IMR-90 (cell line): Measurements from ENCODE around the gene REG3A. TPM values are rescaled to one million over a fixed set of nuclear protein-coding genes. Genes with fewer than 3 reads are reported as not detected.

Experiments used
- ATAC-seq: fragments of 200-7000 bp; cut with Tn5 transposase; 2 replicates; pipeline ENCODE4 v1.9.1; 2020; ENCODE audit warnings: low read depth, mild to moderate bottlenecking, moderate library complexity
- BruUV-seq: library from RNA; stranded (reverse); fragments of 400-500 nt; replicated peaks from 2 replicates; lab custom pipeline; 2021; lab: Mats Ljungman, UMichigan
- CTCF ChIA-PET: fragments of 300-600 bp; formaldehyde crosslinking; extraction: SDS; loops from one replicate; lab custom pipeline; 2021; ENCODE audit warnings: antibody characterized with exemption; lab: Yijun Ruan, JAX
- POLR2A ChIA-PET: fragments of 300-600 bp; sonication (Branson Sonifier 250); formaldehyde crosslinking; loops from one replicate; lab custom pipeline; 2022; ENCODE audit warnings: antibody characterized with exemption; ENCODE audit not compliant: unreplicated experiment; lab: Charles Lee
- DNase-seq: peaks from one replicate; pipeline ENCODE4 v3.0.0; 2013
- H2AFZ ChIP-seq: replicated peaks from 2 replicates; pipeline ENCODE3; 2013; ENCODE audit warnings: low read length, mild to moderate bottlenecking; ENCODE audit not compliant: poor library complexity
- H2AK5ac ChIP-seq: 2 replicates; pipeline ENCODE4 v1.6.1; 2013; ENCODE audit warnings: low read depth, low read length, inconsistent platforms
- H2AK9ac ChIP-seq: replicated peaks from 2 replicates; pipeline ENCODE3; 2013; ENCODE audit warnings: mild to moderate bottlenecking, low read depth, low read length, moderate library complexity; ENCODE audit not compliant: poor library complexity
- H2BK120ac ChIP-seq: 2 replicates; pipeline ENCODE4 v1.6.1; 2013; ENCODE audit warnings: low read depth, low read length, inconsistent platforms
- H2BK15ac ChIP-seq: 3 replicates; pipeline ENCODE4 v1.6.1; 2013; ENCODE audit warnings: low read depth, low read length, inconsistent platforms
- H2BK20ac ChIP-seq: 2 replicates; pipeline ENCODE4 v1.6.1; 2013; ENCODE audit warnings: low read depth, mild to moderate bottlenecking, inconsistent platforms, low read length, moderate library complexity
- H2BK5ac ChIP-seq: 2 replicates; pipeline ENCODE4 v1.6.1; 2013; ENCODE audit warnings: mild to moderate bottlenecking, low read depth, low read length, inconsistent platforms; ENCODE audit not compliant: poor library complexity, severe bottlenecking
- H3K14ac ChIP-seq: replicated peaks from 2 replicates; pipeline ENCODE4 v1.6.1; 2013; ENCODE audit warnings: low read depth, low read length, inconsistent platforms
- H3K18ac ChIP-seq: 2 replicates; pipeline ENCODE4 v1.6.1; 2013; ENCODE audit warnings: low read depth, low read length, control low read depth
- H3K23ac ChIP-seq: 2 replicates; pipeline ENCODE4 v1.6.1; 2013; ENCODE audit warnings: low read depth, low read length, inconsistent platforms
- H3K27ac ChIP-seq: 2 replicates; pipeline ENCODE4 v1.5.1; 2013; ENCODE audit warnings: mild to moderate bottlenecking, control low read depth, low read length; ENCODE audit not compliant: insufficient read depth
- H3K27me3 ChIP-seq: 2 replicates; pipeline ENCODE4 v1.6.1; 2013; ENCODE audit warnings: low read length; ENCODE audit not compliant: control insufficient read depth, insufficient read depth
- H3K36me3 ChIP-seq: 2 replicates; pipeline ENCODE4 v1.6.1; 2013; ENCODE audit warnings: low read length, mixed read lengths; ENCODE audit not compliant: control insufficient read depth, insufficient read depth
- H3K4ac ChIP-seq: 2 replicates; pipeline ENCODE4 v1.6.1; 2013; ENCODE audit warnings: low read depth, low read length, inconsistent platforms
- H3K4me1 ChIP-seq: 2 replicates; pipeline ENCODE4 v1.6.1; 2013; ENCODE audit warnings: low read length, mixed read lengths; ENCODE audit not compliant: control insufficient read depth, insufficient read depth
- H3K4me2 ChIP-seq: 2 replicates; pipeline ENCODE4 v1.6.1; 2013; ENCODE audit warnings: low read depth, mild to moderate bottlenecking, control low read depth, low read length, moderate library complexity
- H3K4me3 ChIP-seq: 2 replicates; pipeline ENCODE4 v1.5.1; 2013; ENCODE audit warnings: low read depth, mild to moderate bottlenecking, control low read depth, low read length, moderate library complexity; ENCODE audit not compliant: insufficient read depth
- H3K56ac ChIP-seq: 2 replicates; pipeline ENCODE4 v1.6.1; 2013; ENCODE audit warnings: low read length, inconsistent platforms; ENCODE audit not compliant: insufficient read depth; ENCODE audit errors: extremely low read depth
- H3K79me1 ChIP-seq, 2 experiments: 2 replicates each; pipeline ENCODE4 v1.6.1; 2013; ENCODE audit warnings: low read length in 2 of 2, inconsistent platforms in 1 of 2, low read depth in 1 of 2
- H3K9ac ChIP-seq: 2 replicates; pipeline ENCODE4 v1.6.1; 2013; ENCODE audit warnings: low read depth, low read length, control low read depth
- H3K9me1 ChIP-seq: 2 replicates; pipeline ENCODE4 v1.6.1; 2013; ENCODE audit warnings: low read length, inconsistent platforms; ENCODE audit not compliant: insufficient read depth
- H3K9me3 ChIP-seq: 2 replicates; pipeline ENCODE4 v1.6.1; 2013; ENCODE audit warnings: low read length; ENCODE audit not compliant: control insufficient read depth, insufficient read depth
- H4K20me1 ChIP-seq: 2 replicates; pipeline ENCODE4 v1.6.1; 2013; ENCODE audit warnings: low read length, inconsistent platforms; ENCODE audit not compliant: insufficient read depth
- H4K5ac ChIP-seq: 2 replicates; pipeline ENCODE4 v1.6.1; 2013; ENCODE audit warnings: mild to moderate bottlenecking, low read depth, low read length, control low read depth
- H4K8ac ChIP-seq, 2 experiments: 2 replicates each; pipeline ENCODE4 v1.6.1; 2013; ENCODE audit warnings: low read depth in 2 of 2, low read length in 2 of 2, control low read depth in 1 of 2, inconsistent platforms in 1 of 2
- H4K91ac ChIP-seq: 2 replicates; pipeline ENCODE4 v1.6.1; 2013; ENCODE audit warnings: low read depth, low read length, inconsistent platforms; ENCODE audit not compliant: insufficient read depth
- BHLHE40 ChIP-seq: fragments of 150-350 bp; IDR thresholded peaks from 2 replicates; pipeline ENCODE4 v1.6.1; 2016; ENCODE audit warnings: mild to moderate bottlenecking, low read depth, low read length
- CEBPB ChIP-seq: IDR thresholded peaks from 2 replicates; pipeline ENCODE4 v1.6.1; 2012; ENCODE audit warnings: low read depth, low read length, improper control_type of control experiment
- CHD1 ChIP-seq: IDR thresholded peaks from 2 replicates; pipeline ENCODE4 v1.6.1; 2012; ENCODE audit warnings: low read depth, low read length, improper control_type of control experiment
- CTCF ChIP-seq: conservative IDR thresholded peaks from 2 replicates; pipeline ENCODE4 v1.5.1; 2012; ENCODE audit warnings: mild to moderate bottlenecking, low read depth, low read length, improper control_type of control experiment
- FOS ChIP-seq: fragments of 150-350 bp; IDR thresholded peaks from 2 replicates; pipeline ENCODE4 v1.6.1; 2016; ENCODE audit warnings: low read depth, low read length
- MAZ ChIP-seq: IDR thresholded peaks from 2 replicates; pipeline ENCODE4 v1.6.1; 2012; ENCODE audit warnings: low read depth, mild to moderate bottlenecking, low read length, improper control_type of control experiment, moderate library complexity, borderline replicate concordance
- MXI1 ChIP-seq: IDR thresholded peaks from 2 replicates; pipeline ENCODE4 v1.6.1; 2012; ENCODE audit warnings: low read depth, mild to moderate bottlenecking, low read length, moderate library complexity, borderline replicate concordance
- NFE2L2 ChIP-seq: fragments of 150-350 bp; IDR thresholded peaks from 2 replicates; pipeline ENCODE4 v1.6.1; 2016; ENCODE audit warnings: low read depth, mild to moderate bottlenecking, low read length
- POLR2A ChIP-seq: IDR thresholded peaks from 2 replicates; pipeline ENCODE4 v1.6.1; 2012; ENCODE audit warnings: mild to moderate bottlenecking, low read depth, low read length
- RAD21 ChIP-seq: IDR thresholded peaks from 2 replicates; pipeline ENCODE4 v1.6.1; 2012; ENCODE audit warnings: low read length, improper control_type of control experiment
- RCOR1 ChIP-seq: IDR thresholded peaks from 2 replicates; pipeline ENCODE4 v1.6.1; 2012; ENCODE audit warnings: mild to moderate bottlenecking, low read length, improper control_type of control experiment; ENCODE audit not compliant: insufficient replicate concordance
- RFX5 ChIP-seq: IDR thresholded peaks from 2 replicates; pipeline ENCODE4 v1.8.0; 2012; ENCODE audit warnings: low read depth, mild to moderate bottlenecking, low read length, moderate library complexity
- USF2 ChIP-seq: fragments of 150-350 bp; IDR thresholded peaks from 2 replicates; pipeline ENCODE4 v1.6.1; 2017; ENCODE audit warnings: mild to moderate bottlenecking, antibody characterized with exemption, low read length, low read depth
- dilution Hi-C: fragments of 300-500 bp; cut with HindIII; formaldehyde crosslinking; loops from one replicate; pipeline ENCODE4 v1.14.3; 2018; ENCODE audit warnings: low sequenced_read_pairs; ENCODE audit not compliant: unreplicated experiment
- in situ Hi-C: fragments of 300-500 bp; cut with MboI; formaldehyde crosslinking; loops from 3 replicates; pipeline ENCODE4 v1.14.3; 2019; ENCODE audit warnings: low sequenced_read_pairs, inconsistent platforms, mixed read lengths
- intact Hi-C: fragments of 100-400 bp; cut with micrococcal nuclease; formaldehyde crosslinking; loops from 2 replicates; pipeline ENCODE4 v1.10.0; 2022
- polyA plus RNA-seq, 3 experiments: library from polyadenylated mRNA; depleted of rRNA; stranded (reverse); fragments of >200 nt; gene quantifications; 2 replicates each; pipeline ENCODE4 v1.2.3, GENCODE V29; 2012; ENCODE audit warnings: low replicate concordance in 1 of 3
- total RNA-seq: library from RNA; depleted of rRNA; stranded (reverse); fragments of >200 nt; gene quantifications from 2 replicates; pipeline ENCODE4 v1.2.3, GENCODE V29; 2012

Gene REG3A
- total and polyA plus RNA-seq, 2 of the 4 experiments (the other 2 are of a cell fraction) = not detected

GRCh38 chr2:79139423-79139822, 20.1 kb downstream of the REG3A start:
- intact Hi-C loops (no loop called here), in situ Hi-C loops (no loop called here), dilution Hi-C loops (no loop called here)
- H3K14ac ChIP-seq = no peak overlapping the region
- H2AFZ ChIP-seq = no peak overlapping the region
- H4K5ac ChIP-seq = no peak overlapping the region
- ATAC-seq = no peak
- H3K4me2 ChIP-seq = no peak overlapping the region
- H3K56ac ChIP-seq = no peak overlapping the region
- ChIA-PET CTCF (no interaction called here), POLR2A (no interaction called here)
- no TSS peak for BruUV-seq
- no peak overlapping the region for H3K18ac ChIP-seq
- H2AK9ac ChIP-seq = no peak overlapping the region
- no peak for TF ChIP-seq RFX5
- no peak for TF ChIP-seq MXI1
- no peak for TF ChIP-seq CTCF
- no peak for TF ChIP-seq RCOR1
- TF ChIP-seq MAZ = no peak
- no peak for TF ChIP-seq CHD1
- no peak for TF ChIP-seq BHLHE40
- no peak for TF ChIP-seq RAD21
- TF ChIP-seq NFE2L2 = no peak
- TF ChIP-seq CEBPB = no peak
- TF ChIP-seq USF2 = no peak
- TF ChIP-seq FOS = no peak
- no peak for TF ChIP-seq POLR2A
- no peak overlapping the region for H2BK120ac ChIP-seq
- no peak overlapping the region for H2AK5ac ChIP-seq
- H3K27me3 ChIP-seq = no peaks in the 10 kb centered on the region
- H3K79me1 ChIP-seq = no peaks in the 10 kb centered on the region
- H3K23ac ChIP-seq = no peak overlapping the region
- no peak overlapping the region for H4K91ac ChIP-seq
- no peak overlapping the region for H2BK5ac ChIP-seq
- H3K9me1 ChIP-seq = no peaks in the 10 kb centered on the region
- no peak overlapping the region for H2BK20ac ChIP-seq
- no peaks in the 10 kb centered on the region for H3K4me1 ChIP-seq
- no peaks in the 10 kb centered on the region for H4K20me1 ChIP-seq
- no peak overlapping the region for H4K8ac ChIP-seq
- H2BK15ac ChIP-seq = no peak overlapping the region
- no peak overlapping the region for H3K4me3 ChIP-seq
- H3K36me3 ChIP-seq = no peaks in the 10 kb centered on the region
- peaks cover 15% of the 10 kb centered on the region for H3K9me3 ChIP-seq
- no peak overlapping the region for H3K9ac ChIP-seq
- H3K4ac ChIP-seq = no peak overlapping the region
- no peak for DNase-seq
- no peak overlapping the region for H3K27ac ChIP-seq
